HCT116 (cell line): ENCODE data around the gene LINGO4. TPM values are rescaled to one million over a fixed set of nuclear protein-coding genes. Genes with fewer than 3 reads are reported as not detected.

Source experiments
- ATAC-seq: fragments of 200-7000 bp; cut with Tn5 transposase; 2 replicates; pipeline ENCODE4 v1.9.1; 2020; ENCODE audit warnings: mild to moderate bottlenecking, moderate library complexity
- BruUV-seq: library from RNA; stranded (reverse); fragments of 400-500 nt; replicated peaks from 2 replicates; lab custom pipeline; 2021; lab: Mats Ljungman, UMichigan
- CTCF ChIA-PET: fragments of 300-600 bp; sonication (Branson Sonifier 250); formaldehyde crosslinking; loops from one replicate; lab custom pipeline; 2021; ENCODE audit warnings: antibody characterized with exemption; lab: Charles Lee
- POLR2A ChIA-PET: fragments of 300-600, 350-600 bp; sonication (Branson Sonifier 250); formaldehyde crosslinking; loops from one replicate; lab custom pipeline; 2021; ENCODE audit warnings: antibody characterized with exemption; lab: Charles Lee
- RAD21 ChIA-PET, 2 experiments: fragments of 300-600 bp; sonication (Branson Sonifier 250); formaldehyde crosslinking; loops; one replicate each; lab custom pipeline; 2023; ENCODE audit warnings: low total read pairs in 2 of 2; ENCODE audit not compliant: uncharacterized antibody in 2 of 2, unreplicated experiment in 2 of 2, low non-redundant PET in 1 of 2; lab: Charles Lee
- DNase-seq: peaks from one replicate; pipeline ENCODE4 v3.0.0-alpha.2; 2010; ENCODE audit warnings: low read depth, low spot score
- H2AFZ ChIP-seq: fragments of 200-600 bp; shearing (Covaris generic), sonication (generic); 2 replicates; pipeline ENCODE4 v1.6.1; 2017; ENCODE audit warnings: low read depth, mixed run types, mixed read lengths, antibody characterized with exemption, low read length; ENCODE audit not compliant: poor library complexity, severe bottlenecking
- H3K27ac ChIP-seq: 2 replicates; pipeline ENCODE4 v1.5.1; 2012; ENCODE audit warnings: low read depth, low read length
- H3K27me3 ChIP-seq: fragments of 200-600 bp; sonication (generic); 2 replicates; pipeline ENCODE4 v1.6.1; 2016; ENCODE audit warnings: mixed run types, low read length, mixed read lengths; ENCODE audit not compliant: insufficient read depth
- H3K36me3 ChIP-seq, 2 experiments: fragments of 200-500 bp in 1 of 2; fragments of 200-600 bp in 1 of 2; sonication (Bioruptor generic) in 1 of 2; sonication (generic) in 1 of 2; 2 replicates each; pipeline versions ENCODE4 v1.5.1 to v1.6.1; 2014 to 2016; ENCODE audit warnings: low read length in 2 of 2, inconsistent platforms in 1 of 2, mixed read lengths in 1 of 2, mixed run types in 1 of 2; ENCODE audit not compliant: insufficient read depth in 2 of 2, control insufficient read depth in 1 of 2
- H3K4me1 ChIP-seq, 2 experiments: fragments of 200-600 bp in 1 of 2; sonication (generic) in 1 of 2; 2 replicates each; pipeline versions ENCODE4 v1.5.1 to v1.6.1; 2012 to 2017; ENCODE audit warnings: low read length in 2 of 2, inconsistent platforms in 1 of 2, mild to moderate bottlenecking in 1 of 2, mixed read lengths in 1 of 2, mixed run types in 1 of 2, moderate library complexity in 1 of 2; ENCODE audit not compliant: insufficient read depth in 2 of 2, control insufficient read depth in 1 of 2
- H3K4me2 ChIP-seq: fragments of 200-600 bp; sonication (generic); 2 replicates; pipeline ENCODE4 v1.6.1; 2017; ENCODE audit warnings: mixed run types, low read length, mixed read lengths
- H3K4me3 ChIP-seq, 2 experiments: fragments of 200-600 bp in 1 of 2; sonication (generic) in 1 of 2; replicated peaks in 1 of 2; 2 replicates each; pipeline ENCODE4 v1.5.1; 2011 to 2016; ENCODE audit warnings: low read length in 2 of 2, control low read depth in 1 of 2, low read depth in 1 of 2, mild to moderate bottlenecking in 1 of 2, mixed read lengths in 1 of 2, mixed run types in 1 of 2
- H3K79me2 ChIP-seq: fragments of 200-600 bp; sonication (generic); 2 replicates; pipeline ENCODE4 v1.6.1; 2017; ENCODE audit warnings: mild to moderate bottlenecking, mixed run types, low read length, moderate library complexity, mixed read lengths; ENCODE audit not compliant: insufficient read depth
- H3K9ac ChIP-seq: fragments of 200-600 bp; sonication (generic); 2 replicates; pipeline ENCODE4 v1.6.1; 2016; ENCODE audit warnings: low read length, mixed read lengths
- H3K9me2 ChIP-seq: fragments of 200-600 bp; sonication (generic), shearing (Covaris generic); 2 replicates; pipeline ENCODE4 v1.6.1; 2017; ENCODE audit warnings: mixed run types, mild to moderate bottlenecking, moderate library complexity; ENCODE audit not compliant: insufficient read depth
- H3K9me3 ChIP-seq, 2 experiments: fragments of 200-500 bp in 1 of 2; fragments of 200-600 bp in 1 of 2; sonication (Bioruptor generic) in 1 of 2; sonication (generic) in 1 of 2; 2 replicates each; pipeline ENCODE4 v1.6.1; 2014 to 2017; ENCODE audit warnings: low read length in 2 of 2, mixed read lengths in 2 of 2, inconsistent platforms in 1 of 2, low read depth in 1 of 2, mild to moderate bottlenecking in 1 of 2, mixed run types in 1 of 2, moderate library complexity in 1 of 2; ENCODE audit not compliant: control insufficient read depth in 1 of 2, insufficient read depth in 1 of 2
- H4K20me1 ChIP-seq: fragments of 200-600 bp; sonication (generic), shearing (Covaris generic); 2 replicates; pipeline ENCODE4 v1.6.1; 2017; ENCODE audit warnings: mixed run types, mild to moderate bottlenecking, moderate library complexity; ENCODE audit not compliant: insufficient read depth
- ATF3 ChIP-seq: IDR thresholded peaks from 2 replicates; pipeline ENCODE4 v1.6.1; 2012
- CBX3 ChIP-seq: IDR thresholded peaks from 2 replicates; pipeline ENCODE4 v1.6.1; 2012; ENCODE audit warnings: low read depth
- CEBPB ChIP-seq: IDR thresholded peaks from 2 replicates; pipeline ENCODE4 v1.6.1; 2012; ENCODE audit warnings: low read depth
- EGR1 ChIP-seq: IDR thresholded peaks from 2 replicates; pipeline ENCODE4 v1.6.1; 2012; ENCODE audit warnings: low read depth
- ELF1 ChIP-seq: IDR thresholded peaks from 2 replicates; pipeline ENCODE4 v1.6.1; 2012; ENCODE audit warnings: low read depth, borderline replicate concordance
- EZH2 ChIP-seq: fragments of 200-600 bp; sonication (generic); IDR thresholded peaks from 2 replicates; pipeline ENCODE4 v1.6.1; 2017; ENCODE audit warnings: antibody characterized with exemption, mixed run types
- EZH2phosphoT487 ChIP-seq: fragments of 200-600 bp; IDR thresholded peaks from 2 replicates; pipeline ENCODE4 v1.6.1; 2018; ENCODE audit warnings: antibody characterized with exemption, borderline replicate concordance
- JUND ChIP-seq: IDR thresholded peaks from 2 replicates; pipeline ENCODE4 v1.6.1; 2012
- MAX ChIP-seq: IDR thresholded peaks from 2 replicates; pipeline ENCODE4 v1.6.1; 2012
- POLR2A ChIP-seq: IDR thresholded peaks from 2 replicates; pipeline ENCODE4 v1.7.0; 2011; ENCODE audit warnings: borderline replicate concordance; ENCODE audit not compliant: insufficient read depth, insufficient read length; ENCODE audit errors: extremely low read depth
- POLR2AphosphoS5 ChIP-seq: IDR thresholded peaks from 2 replicates; pipeline ENCODE4 v1.6.1; 2011; ENCODE audit warnings: mild to moderate bottlenecking, low read depth, low read length, moderate library complexity
- RAD21 ChIP-seq: IDR thresholded peaks from 2 replicates; pipeline ENCODE4 v1.6.1; 2012; ENCODE audit warnings: low read depth, mild to moderate bottlenecking
- SIN3A ChIP-seq: IDR thresholded peaks from 2 replicates; pipeline ENCODE4 v1.6.1; 2012; ENCODE audit warnings: low read depth
- SP1 ChIP-seq: IDR thresholded peaks from 2 replicates; pipeline ENCODE4 v1.6.1; 2012; ENCODE audit warnings: low read depth
- SRF ChIP-seq: IDR thresholded peaks from 2 replicates; pipeline ENCODE4 v1.6.1; 2012; ENCODE audit warnings: low read depth
- TCF7L2 ChIP-seq: IDR thresholded peaks from 2 replicates; pipeline ENCODE4 v1.7.0; 2011; ENCODE audit warnings: borderline replicate concordance, inconsistent platforms; ENCODE audit not compliant: insufficient read depth, insufficient read length; ENCODE audit errors: extremely low read depth
- YY1 ChIP-seq: IDR thresholded peaks from 2 replicates; pipeline ENCODE4 v1.6.1; 2011; ENCODE audit warnings: low read length, low read depth, moderate library complexity, mild to moderate bottlenecking; ENCODE audit not compliant: insufficient replicate concordance; ENCODE audit errors: extremely low read depth
- ZBTB33 ChIP-seq: IDR thresholded peaks from 2 replicates; pipeline ENCODE4 v1.6.1; 2011; ENCODE audit warnings: mild to moderate bottlenecking, low read length, moderate library complexity; ENCODE audit not compliant: insufficient replicate concordance; ENCODE audit errors: extremely low read depth
- ZFX ChIP-seq: fragments of 450-650 bp; IDR thresholded peaks from 2 replicates; pipeline ENCODE4 v1.6.1; 2017
- ZNF274 ChIP-seq: fragments of 200-500 bp; sonication (Bioruptor generic); IDR thresholded peaks from 2 replicates; pipeline ENCODE4 v1.6.1; 2014; ENCODE audit warnings: mild to moderate bottlenecking, low read depth, low read length, inconsistent platforms
- intact Hi-C: fragments of 100-400 bp; cut with micrococcal nuclease; formaldehyde crosslinking; loops from 2 replicates; pipeline ENCODE4 v1.10.0; 2022
- total RNA-seq: library from RNA; stranded (reverse); gene quantifications from one replicate; pipeline ENCODE4 v1.2.1, GENCODE V29; 2021; ENCODE audit not compliant: unreplicated experiment

LINGO4 gene
- total RNA-seq, 1 experiment from 2014 or later = not detected

GRCh38 chr1:151853411-151853943 is 48.3 kb upstream of the LINGO4 start, which contains the start of gene THEM5:
THEM5 (minus strand) TSS chr1:151853712; CDS start chr1:151853565, 147 bp downstream.
- H3K4me2 ChIP-seq = no peak within 1 kb of the TSS
- H3K9ac ChIP-seq = no peak within 1 kb of the TSS
- H3K27me3 ChIP-seq = peaks cover 6% of the 10 kb centered on the region; the same call in 1 of the 2 replicates
- POLR2A ChIA-PET = no interaction called here
- H3K79me2 ChIP-seq = no peaks in the 10 kb centered on the region
- no peak for ATAC-seq
- no peak within 1 kb of the TSS for H3K27ac ChIP-seq
- no peaks in the 10 kb centered on the region for H3K9me3 ChIP-seq
- RAD21 ChIA-PET = no interaction called here
- DNase-seq = no peak
- no peaks in the 10 kb centered on the region for H3K4me1 ChIP-seq
- no peak within 1 kb of the TSS for H2AFZ ChIP-seq
- no peak within 1 kb of the TSS for H3K4me3 ChIP-seq
- CTCF ChIA-PET = no interaction called here
- no peaks in the 10 kb centered on the region for H3K9me2 ChIP-seq
- no peaks in the 10 kb centered on the region for H3K36me3 ChIP-seq
- intact Hi-C loops = no loop called here
- H4K20me1 ChIP-seq = no peaks in the 10 kb centered on the region
- no TSS peak for BruUV-seq
- TF ChIP-seq POLR2AphosphoS5 = no peak
- no peak for TF ChIP-seq EZH2
- no peak for TF ChIP-seq POLR2A
- TF ChIP-seq SRF = no peak
- no peak for TF ChIP-seq YY1
- TF ChIP-seq EGR1 = no peak
- no peak for TF ChIP-seq EZH2phosphoT487
- TF ChIP-seq ZNF274 = no peak
- TF ChIP-seq ZFX = no peak
- TF ChIP-seq JUND = no peak

- no peak overlapping the region for H3K4me2 ChIP-seq
- H3K9ac ChIP-seq = no peak overlapping the region
- H3K27ac ChIP-seq = no peak overlapping the region
- ChIA-PET RAD21 (no interaction called here), POLR2A (no interaction called here), CTCF (no interaction called here)
- intact Hi-C loops = no loop called here
- no peaks in the 10 kb centered on the region for H3K9me2 ChIP-seq
- no peaks in the 10 kb centered on the region for H3K9me3 ChIP-seq
- H3K79me2 ChIP-seq = no peaks in the 10 kb centered on the region
- H3K4me3 ChIP-seq = no peak overlapping the region
- no peaks in the 10 kb centered on the region for H4K20me1 ChIP-seq
- BruUV-seq = no TSS peak
- peaks cover 6% of the 10 kb centered on the region; the same call in 1 of the 2 replicates for H3K27me3 ChIP-seq
- no peaks in the 10 kb centered on the region for H3K4me1 ChIP-seq
- DNase-seq = no peak
- no peak for ATAC-seq
- no peak for TF ChIP-seq EZH2
- no peak for TF ChIP-seq CEBPB
- no peak for TF ChIP-seq SRF
- no peak for TF ChIP-seq EGR1
- TF ChIP-seq ZFX = no peak
- TF ChIP-seq POLR2A = no peak
- TF ChIP-seq MAX = no peak
- no peak for TF ChIP-seq POLR2AphosphoS5
- no peak for TF ChIP-seq ZBTB33
- TF ChIP-seq ELF1 = no peak
- TF ChIP-seq TCF7L2 = no peak
- no peak for TF ChIP-seq SIN3A
- no peak for TF ChIP-seq RAD21
- TF ChIP-seq SP1 = no peak
- no peak for TF ChIP-seq ZNF274
- TF ChIP-seq CBX3 = no peak
- TF ChIP-seq YY1 = no peak
- no peak for TF ChIP-seq ATF3
- H2AFZ ChIP-seq = no peak overlapping the region
- H3K36me3 ChIP-seq = no peaks in the 10 kb centered on the region
Observed at GRCh38 chr1:151852733-151853132, 47.5 kb upstream of the LINGO4 start.
